Stimulated activated CD8-positive, alpha-beta memory T cell treated with anti-CD3 and anti-CD28 coated beads, Interleukin-15, amount 100 ng/mL, for 1 hour (primary cell): ENCODE measurements around the gene HMGN3.

Source experiments
- DNase-seq: peaks from one replicate; pipeline ENCODE4 v3.0.0-alpha.2; 2020; ENCODE audit warnings: low read depth

HMGN3 gene

GRCh38 chr6:79184641-79185040 lies 49.8 kb downstream of the HMGN3 start:
- DNase-seq: no peak

GRCh38 chr6:79184086-79184485 lies 50.4 kb downstream of the HMGN3 start:
- DNase-seq: no peak

DNA sequence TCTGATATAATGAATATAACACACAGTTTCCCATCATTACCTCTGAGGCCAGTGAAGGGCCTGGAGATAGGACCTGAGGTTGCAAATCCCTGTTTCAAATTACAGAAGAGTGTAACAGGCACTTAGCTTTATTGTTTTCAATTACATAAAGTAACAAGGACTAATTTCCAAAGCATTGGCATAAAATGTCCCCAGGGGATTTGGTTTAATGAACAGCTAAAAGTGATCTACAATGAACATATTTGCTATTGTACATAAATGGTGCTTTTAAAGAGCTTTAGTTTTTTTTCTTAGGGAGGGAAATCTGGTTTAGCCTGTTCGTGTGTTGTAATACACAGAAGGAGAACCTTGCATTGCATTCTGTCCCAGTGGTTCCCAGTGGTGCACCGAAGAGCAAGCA lies 54.4 kb downstream of the HMGN3 start:
- no peak for DNase-seq

DNA sequence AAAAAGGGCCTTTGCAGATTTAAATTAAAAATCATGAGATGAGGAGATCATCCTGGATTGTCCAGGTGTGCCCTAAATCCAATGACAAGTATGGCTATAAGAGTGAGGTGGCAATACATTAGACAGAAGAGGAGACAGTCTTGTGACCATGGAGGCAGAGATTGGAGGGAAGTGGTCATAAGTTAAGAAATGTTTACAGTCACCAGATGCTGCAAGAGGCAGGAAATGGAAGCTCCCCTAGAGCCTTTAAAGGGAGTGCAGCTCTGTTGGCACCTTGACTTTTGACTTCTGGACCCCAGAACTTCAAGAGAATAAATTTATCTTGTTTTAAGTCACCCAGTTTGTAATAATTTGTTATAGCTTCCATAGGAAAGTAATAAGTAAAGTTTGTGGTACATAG lies 61.1 kb downstream of the HMGN3 start:
- no peak for DNase-seq

- no peak for DNase-seq
Observed at GRCh38 chr6:79170959-79171358, 63.5 kb downstream of the HMGN3 start.

DNA sequence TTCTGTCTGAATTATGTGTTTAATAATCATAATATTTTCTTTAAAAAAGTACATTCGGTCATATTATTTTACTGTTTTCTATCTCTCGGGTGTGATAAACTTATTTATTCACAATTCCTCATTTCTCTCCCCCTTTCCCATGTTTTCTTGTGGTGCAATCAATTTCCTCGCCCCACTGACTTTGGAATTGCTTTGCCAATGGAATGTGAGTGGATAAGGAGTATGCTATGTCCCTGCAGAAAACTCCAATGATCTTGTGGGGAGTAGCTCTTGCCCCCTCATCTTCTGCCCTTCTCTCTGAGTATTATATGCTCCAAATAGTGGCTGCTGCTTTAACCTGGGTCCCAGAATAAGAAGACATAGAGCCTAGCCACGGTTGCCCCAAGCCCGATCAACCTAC lies 64.1 kb downstream of the HMGN3 start:
- no peak for DNase-seq

DNA sequence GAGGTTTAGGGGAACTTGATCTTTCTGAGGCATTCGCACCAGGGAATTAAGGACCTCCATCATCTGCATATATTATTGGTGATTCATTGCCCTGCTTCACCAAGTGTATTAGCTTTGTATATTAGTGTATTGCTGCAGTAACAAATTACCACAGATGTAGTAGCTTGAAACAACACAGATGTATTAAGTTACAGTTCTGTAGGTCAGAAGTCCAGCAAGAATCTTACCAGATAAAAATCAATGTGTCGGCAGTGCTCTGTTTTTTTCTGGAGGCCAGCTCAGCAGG lies 65.8 kb downstream of the HMGN3 start:
- no peak for DNase-seq

GRCh38 chr6:79167931-79168694 lies 66.4 kb downstream of the HMGN3 start:
- DNase-seq: no peak

GRCh38 chr6:79159846-79160245 lies 74.6 kb downstream of the HMGN3 start:
- DNase-seq: no peak

DNA sequence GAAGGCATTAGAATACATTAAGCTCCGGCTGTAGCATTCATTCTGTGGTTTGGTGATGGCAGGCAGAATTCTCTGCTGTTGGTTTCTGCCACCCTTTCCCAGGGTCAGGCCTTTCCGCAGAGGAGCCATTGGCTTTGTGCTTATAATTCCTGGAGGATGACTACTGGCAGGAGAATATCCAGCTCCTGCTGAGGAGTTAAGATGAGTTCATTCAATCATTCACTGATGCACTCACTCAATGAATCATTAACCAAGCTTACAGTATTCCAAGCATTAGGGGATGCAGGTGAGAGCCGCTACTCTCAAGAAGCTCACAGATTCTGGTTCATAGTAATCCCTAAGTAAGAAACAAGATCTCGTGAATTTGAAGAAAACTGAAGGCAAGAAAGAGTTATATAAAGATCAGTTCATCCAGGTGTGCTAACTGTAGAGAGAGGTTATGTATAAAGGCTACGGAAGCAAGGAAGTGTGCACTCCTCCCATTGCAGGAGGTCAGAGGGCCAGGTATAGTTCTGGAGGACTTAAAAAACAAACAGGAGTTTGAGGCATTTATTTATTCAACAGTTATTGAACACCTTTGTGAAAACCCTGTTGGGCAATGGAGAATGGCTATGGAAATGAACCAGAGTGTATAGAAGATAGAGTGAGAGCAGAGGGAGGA lies 75.5 kb downstream of the HMGN3 start:
- DNase-seq: no peak

DNA sequence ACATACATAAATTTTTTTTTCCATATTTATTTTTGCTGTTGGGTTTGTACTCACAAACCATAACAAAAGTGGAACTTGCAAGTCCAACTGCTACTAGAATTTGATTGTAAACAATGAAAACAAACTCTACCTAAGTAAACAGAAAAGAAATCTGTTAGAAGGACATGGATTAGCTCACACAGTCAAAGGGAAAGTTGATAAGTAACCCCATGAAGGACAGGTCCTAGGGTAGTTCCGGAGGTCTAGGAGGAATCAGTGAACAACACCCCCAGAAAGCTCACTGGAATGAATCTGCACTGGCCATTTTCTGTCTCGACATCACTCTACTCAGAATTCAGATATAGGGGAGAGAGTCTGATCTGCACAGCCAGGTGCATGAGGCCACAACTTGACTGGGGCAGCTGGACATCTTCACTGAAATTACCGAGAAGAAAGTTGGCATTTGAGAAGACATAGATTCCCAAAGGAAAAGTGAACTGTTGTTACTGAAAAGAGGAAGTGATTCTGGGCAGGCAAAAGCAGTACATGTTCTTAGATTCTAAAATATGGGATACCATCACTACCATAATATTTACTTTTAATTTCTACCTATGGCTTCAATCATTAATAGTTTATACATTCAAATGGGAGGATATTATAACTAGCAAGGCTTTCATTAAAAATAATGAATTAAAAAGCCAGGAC lies 76.4 kb downstream of the HMGN3 start:
- no peak for DNase-seq

- DNase-seq: no peak
Observed at GRCh38 chr6:79152269-79152737, 82.2 kb downstream of the HMGN3 start.
